ACC112 (cell line): ENCODE data around the gene INHBC.

Source experiments
- H2AFZ ChIP-seq: fragments of 200-600 bp; sonication (generic); one replicate; pipeline ENCODE4 v1.6.0; 2017; ENCODE audit warnings: antibody characterized with exemption, low read length; ENCODE audit not compliant: unreplicated experiment
- H3K27ac ChIP-seq: fragments of 200-600 bp; sonication (generic); 2 replicates; pipeline ENCODE4 v1.5.1; 2014; ENCODE audit warnings: low read depth, mild to moderate bottlenecking, antibody characterized with exemption, low read length, moderate library complexity
- H3K27me3 ChIP-seq: fragments of 200-600 bp; sonication (generic); 2 replicates; pipeline ENCODE4 v1.6.1; 2014; ENCODE audit warnings: mild to moderate bottlenecking, antibody characterized with exemption, low read length, moderate library complexity, mixed read lengths; ENCODE audit not compliant: insufficient read depth
- H3K36me3 ChIP-seq: fragments of 200-600 bp; sonication (generic); 2 replicates; pipeline ENCODE4 v1.6.1; 2016; ENCODE audit warnings: mild to moderate bottlenecking, antibody characterized with exemption, low read length, moderate library complexity, mixed read lengths; ENCODE audit not compliant: insufficient read depth
- H3K4me1 ChIP-seq: fragments of 200-600 bp; sonication (generic); one replicate; pipeline ENCODE4 v1.6.1; 2016; ENCODE audit warnings: low read length, mixed read lengths; ENCODE audit not compliant: insufficient read depth, unreplicated experiment, control insufficient read depth
- H3K4me3 ChIP-seq: fragments of 200-600 bp; sonication (generic); 2 replicates; pipeline ENCODE4 v1.5.1; 2014; ENCODE audit warnings: mild to moderate bottlenecking, low read depth, low read length
- H3K79me2 ChIP-seq: fragments of 200-600 bp; sonication (generic); one replicate; pipeline ENCODE4 v1.6.0; 2016; ENCODE audit warnings: low read length; ENCODE audit not compliant: control insufficient read depth, unreplicated experiment, insufficient read depth

INHBC gene

GRCh38 chr12:57469296-57470164 is 34.9 kb downstream of the INHBC start:
- H3K4me1 ChIP-seq, result no peaks in the 10 kb centered on the region
- no peak overlapping the region for H2AFZ ChIP-seq
- H3K79me2 ChIP-seq, result no peaks in the 10 kb centered on the region
- peaks cover 82% of the 10 kb centered on the region for H3K27me3 ChIP-seq
- H3K36me3 ChIP-seq, result no peaks in the 10 kb centered on the region
- no peak overlapping the region for H3K27ac ChIP-seq
- no peak overlapping the region for H3K4me3 ChIP-seq

- Histone ChIP-seq H3K27me3 (peaks cover 82% of the 10 kb centered on the region), H3K4me1 (no peaks in the 10 kb centered on the region), H3K36me3 (no peaks in the 10 kb centered on the region), H3K27ac (no peak overlapping the region), H3K79me2 (no peaks in the 10 kb centered on the region), H3K4me3 (no peak overlapping the region), H2AFZ (no peak overlapping the region)
These were observed 35.8 kb downstream of the INHBC start for GRCh38 chr12:57470286-57470969.

- peaks cover 86% of the 10 kb centered on the region for H3K27me3 ChIP-seq
- H3K79me2 ChIP-seq, result no peaks in the 10 kb centered on the region
- peaks cover 7% of the 10 kb centered on the region for H3K4me1 ChIP-seq
- no peak overlapping the region for H3K4me3 ChIP-seq
- no peaks in the 10 kb centered on the region for H3K36me3 ChIP-seq
- H3K27ac ChIP-seq, result no peak overlapping the region
- no peak overlapping the region for H2AFZ ChIP-seq
These were observed 36.5 kb downstream of the INHBC start for GRCh38 chr12:57470970-57471656.

GRCh38 chr12:57471661-57472060 is 37.1 kb downstream of the INHBC start:
- Histone ChIP-seq H3K27me3 (peaks cover 91% of the 10 kb centered on the region), H3K4me3 (no peak overlapping the region), H3K4me1 (peaks cover 9% of the 10 kb centered on the region), H3K27ac (no peak overlapping the region), H3K79me2 (no peaks in the 10 kb centered on the region), H3K36me3 (no peaks in the 10 kb centered on the region), H2AFZ (no peak overlapping the region)

GRCh38 chr12:57472391-57472790 is 37.8 kb downstream of the INHBC start:
- peaks cover 9% of the 10 kb centered on the region for H3K4me1 ChIP-seq
- H3K27me3 ChIP-seq, result peaks cover 91% of the 10 kb centered on the region
- no peak overlapping the region for H3K27ac ChIP-seq
- H3K36me3 ChIP-seq, result no peaks in the 10 kb centered on the region
- H2AFZ ChIP-seq, result no peak overlapping the region
- H3K79me2 ChIP-seq, result no peaks in the 10 kb centered on the region
- no peak overlapping the region for H3K4me3 ChIP-seq

- no peaks in the 10 kb centered on the region for H3K36me3 ChIP-seq
- peaks cover 86% of the 10 kb centered on the region for H3K27me3 ChIP-seq
These were observed 38.8 kb downstream of the INHBC start for GRCh38 chr12:57473392-57473791.

GRCh38 chr12:57473886-57474285 is 39.3 kb downstream of the INHBC start:
- Histone ChIP-seq H3K4me3 (no peak overlapping the region), H3K4me1 (peaks cover 9% of the 10 kb centered on the region), H3K27me3 (peaks cover 83% of the 10 kb centered on the region), H3K36me3 (no peaks in the 10 kb centered on the region), H2AFZ (no peak overlapping the region), H3K27ac (no peak overlapping the region), H3K79me2 (no peaks in the 10 kb centered on the region)

More at GRCh38 chr12:57473392-57473791, 38.8 kb downstream of the INHBC start:
- Histone ChIP-seq H2AFZ (no peak overlapping the region), H3K79me2 (no peaks in the 10 kb centered on the region), H3K27ac (no peak overlapping the region), H3K4me1 (peaks cover 9% of the 10 kb centered on the region), H3K4me3 (no peak overlapping the region)

GRCh38 chr12:57474430-57474829 is 39.8 kb downstream of the INHBC start:
- H3K36me3 ChIP-seq, result no peaks in the 10 kb centered on the region
- no peak overlapping the region for H3K27ac ChIP-seq
- peaks cover 9% of the 10 kb centered on the region for H3K4me1 ChIP-seq
- no peak overlapping the region for H3K4me3 ChIP-seq
- H2AFZ ChIP-seq, result no peak overlapping the region
- no peaks in the 10 kb centered on the region for H3K79me2 ChIP-seq
- H3K27me3 ChIP-seq, result peaks cover 78% of the 10 kb centered on the region

GRCh38 chr12:57474862-57475261 is 40.3 kb downstream of the INHBC start:
- Histone ChIP-seq H3K79me2 (no peaks in the 10 kb centered on the region), H3K4me3 (peak overlapping the region; percentile 61; the same call in 1 of the 2 replicates), H3K36me3 (no peaks in the 10 kb centered on the region), H3K4me1 (peaks cover 9% of the 10 kb centered on the region), H3K27ac (no peak overlapping the region), H3K27me3 (peaks cover 73% of the 10 kb centered on the region), H2AFZ (no peak overlapping the region)

GRCh38 chr12:57475271-57476161 is 40.9 kb downstream of the INHBC start:
- Histone ChIP-seq H3K36me3 (no peaks in the 10 kb centered on the region), H3K79me2 (no peaks in the 10 kb centered on the region), H2AFZ (no peak overlapping the region), H3K27me3 (peaks cover 69% of the 10 kb centered on the region), H3K27ac (no peak overlapping the region), H3K4me3 (peak overlapping the region; percentile 61), H3K4me1 (peaks cover 9% of the 10 kb centered on the region)
